ENCODE data around the gene ITGA3. TPM values are rescaled to one million over a fixed set of nuclear protein-coding genes. Genes with fewer than 3 reads are reported as not detected.

The ITGA3 gene
- total RNA-seq, 1 donor from 2014 or later, result 17.0 TPM

DNA sequence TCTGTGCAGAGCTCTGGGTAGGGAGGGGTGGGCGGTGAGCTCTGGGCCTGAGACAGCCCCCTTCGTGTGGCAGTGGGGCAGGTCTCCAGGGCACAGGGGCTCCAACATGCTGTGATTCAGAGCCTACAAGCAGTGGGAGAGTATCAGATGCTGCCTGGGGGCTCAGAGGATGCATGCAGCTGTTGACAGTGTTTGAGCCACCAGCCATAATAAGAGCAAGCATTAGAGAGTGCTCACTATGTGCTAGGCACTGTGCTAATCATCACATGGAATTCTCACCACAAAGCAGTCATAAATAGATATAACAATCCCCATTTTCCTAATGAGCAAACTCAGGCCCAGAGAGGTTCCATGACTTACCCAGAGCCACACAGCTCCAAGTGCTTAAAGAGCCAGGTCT is 47.3 kb downstream of the ITGA3 start:
- peaks cover 59% of the 10 kb centered on the region for H3K4me1 ChIP-seq
- H3K4me3 ChIP-seq, result peak overlapping the region; percentile 55
- TF ChIP-seq, protein P1, sequence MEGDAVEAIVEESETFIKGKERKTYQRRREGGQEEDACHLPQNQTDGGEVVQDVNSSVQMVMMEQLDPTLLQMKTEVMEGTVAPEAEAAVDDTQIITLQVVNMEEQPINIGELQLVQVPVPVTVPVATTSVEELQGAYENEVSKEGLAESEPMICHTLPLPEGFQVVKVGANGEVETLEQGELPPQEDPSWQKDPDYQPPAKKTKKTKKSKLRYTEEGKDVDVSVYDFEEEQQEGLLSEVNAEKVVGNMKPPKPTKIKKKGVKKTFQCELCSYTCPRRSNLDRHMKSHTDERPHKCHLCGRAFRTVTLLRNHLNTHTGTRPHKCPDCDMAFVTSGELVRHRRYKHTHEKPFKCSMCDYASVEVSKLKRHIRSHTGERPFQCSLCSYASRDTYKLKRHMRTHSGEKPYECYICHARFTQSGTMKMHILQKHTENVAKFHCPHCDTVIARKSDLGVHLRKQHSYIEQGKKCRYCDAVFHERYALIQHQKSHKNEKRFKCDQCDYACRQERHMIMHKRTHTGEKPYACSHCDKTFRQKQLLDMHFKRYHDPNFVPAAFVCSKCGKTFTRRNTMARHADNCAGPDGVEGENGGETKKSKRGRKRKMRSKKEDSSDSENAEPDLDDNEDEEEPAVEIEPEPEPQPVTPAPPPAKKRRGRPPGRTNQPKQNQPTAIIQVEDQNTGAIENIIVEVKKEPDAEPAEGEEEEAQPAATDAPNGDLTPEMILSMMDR (IDR thresholded peaks at IDR 0.05; ENCODE audit: borderline replicate concordance), result no peak
- DNase-seq, result no peak
- H3K27ac ChIP-seq (replicated peaks), result peak overlapping the region; percentile 97
- peaks cover 67% of the 10 kb centered on the region for H3K36me3 ChIP-seq
- intact Hi-C loops (cut with micrococcal nuclease), result no loop called here
- H3K27me3 ChIP-seq (ENCODE audit: low read depth), result no peaks in the 10 kb centered on the region
- H3K9me3 ChIP-seq (replicated peaks), result no peaks in the 10 kb centered on the region

DNA sequence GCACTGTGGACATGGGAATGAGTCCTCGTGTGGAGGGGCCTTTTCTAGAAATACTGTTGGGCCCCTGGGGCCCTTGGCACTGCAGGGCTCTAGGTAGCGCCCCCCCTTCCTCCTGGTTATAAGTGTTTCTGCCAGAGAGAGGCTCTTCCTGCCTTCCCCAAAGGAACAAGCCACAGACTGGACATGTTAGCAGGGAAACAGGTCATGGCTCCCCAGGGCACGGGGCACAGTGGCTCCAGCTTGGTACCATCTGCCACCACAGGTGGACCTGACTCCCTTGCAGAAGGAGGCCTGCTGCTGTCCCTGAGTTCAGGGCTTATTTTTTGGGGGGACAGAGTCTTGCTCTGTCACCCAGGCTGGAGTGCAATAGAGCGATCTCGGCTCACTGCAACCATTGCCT is 48.0 kb downstream of the ITGA3 start:
- no peak for DNase-seq
- Histone ChIP-seq H3K27ac (replicated peaks) (peak overlapping the region; percentile 97), H3K4me1 (peaks cover 56% of the 10 kb centered on the region), H3K36me3 (peaks cover 66% of the 10 kb centered on the region), H3K27me3 (ENCODE audit: low read depth) (no peaks in the 10 kb centered on the region), H3K9me3 (replicated peaks) (no peaks in the 10 kb centered on the region), H3K4me3 (no peak overlapping the region)
- TF ChIP-seq, protein P1 (IDR thresholded peaks at IDR 0.05; ENCODE audit: borderline replicate concordance), result no peak
- intact Hi-C loops (cut with micrococcal nuclease), result no loop called here

DNA sequence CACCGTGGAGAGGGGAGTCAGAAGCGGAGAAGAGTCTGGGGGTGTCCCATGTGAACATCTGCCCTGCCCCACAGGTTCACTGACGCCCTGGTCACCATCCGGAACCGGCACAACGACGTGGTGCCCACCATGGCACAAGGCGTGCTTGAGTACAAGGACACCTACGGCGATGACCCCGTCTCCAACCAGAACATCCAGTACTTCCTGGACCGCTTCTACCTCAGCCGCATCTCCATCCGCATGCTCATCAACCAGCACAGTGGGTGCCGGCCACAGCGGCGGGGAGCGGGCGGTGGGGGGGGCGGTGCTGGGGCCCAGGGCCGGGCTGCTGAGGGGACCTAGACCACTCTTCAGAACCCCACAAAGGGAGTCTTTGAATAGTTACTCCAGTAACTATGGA is 49.9 kb downstream of the ITGA3 start:
- H3K27me3 ChIP-seq (ENCODE audit: low read depth), result no peaks in the 10 kb centered on the region
- intact Hi-C loops (cut with micrococcal nuclease), result no loop called here
- H3K9me3 ChIP-seq (replicated peaks), result no peaks in the 10 kb centered on the region
- H3K4me3 ChIP-seq, result no peak overlapping the region
- TF ChIP-seq, protein P1 (IDR thresholded peaks at IDR 0.05; ENCODE audit: borderline replicate concordance), result no peak
- H3K27ac ChIP-seq (replicated peaks), result peak overlapping the region; percentile 97
- DNase-seq, result no peak
- peaks cover 57% of the 10 kb centered on the region for H3K4me1 ChIP-seq
- peaks cover 65% of the 10 kb centered on the region for H3K36me3 ChIP-seq

DNA sequence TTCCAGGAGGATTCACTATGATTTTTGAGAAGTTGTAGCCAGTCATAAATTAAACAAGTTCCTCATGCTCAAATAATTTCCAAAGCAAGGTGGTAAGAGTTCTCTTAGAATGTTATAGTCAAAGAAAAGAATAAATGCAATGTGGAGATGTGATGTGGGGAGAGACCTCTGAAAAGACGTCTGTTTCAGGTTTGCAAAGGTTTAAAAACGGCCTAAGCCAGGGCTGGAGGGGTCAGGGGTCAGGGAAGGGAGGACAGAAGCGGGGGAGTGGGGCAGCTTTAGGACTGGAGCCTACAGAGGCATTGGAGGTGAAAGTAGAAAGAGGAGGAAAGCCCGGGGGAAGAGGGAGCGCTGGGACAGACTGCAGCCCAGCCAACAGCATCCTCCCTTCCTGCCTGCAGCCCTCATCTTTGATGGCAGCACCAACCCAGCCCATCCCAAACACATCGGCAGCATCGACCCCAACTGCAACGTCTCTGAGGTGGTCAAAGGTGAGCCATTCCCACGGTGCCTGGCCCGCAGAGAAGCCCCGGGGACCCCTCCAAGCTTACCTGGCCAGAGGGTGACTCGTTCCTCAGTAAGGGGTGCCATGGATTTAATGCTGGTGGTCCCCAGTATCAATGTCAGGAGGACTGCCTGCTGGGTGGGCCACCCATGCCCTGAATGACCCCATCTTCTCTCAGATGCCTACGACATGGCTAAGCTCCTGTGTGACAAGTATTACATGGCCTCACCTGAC is 50.7 kb downstream of the ITGA3 start:
- Histone ChIP-seq H3K27ac (replicated peaks) (peak overlapping the region; percentile 42), H3K27me3 (ENCODE audit: low read depth) (no peaks in the 10 kb centered on the region), H3K4me3 (no peak overlapping the region), H3K36me3 (peaks cover 58% of the 10 kb centered on the region), H3K9me3 (replicated peaks) (no peaks in the 10 kb centered on the region), H3K4me1 (peaks cover 58% of the 10 kb centered on the region)
- intact Hi-C loops (cut with micrococcal nuclease), result no loop called here
- TF ChIP-seq, protein P1 (IDR thresholded peaks at IDR 0.05; ENCODE audit: borderline replicate concordance), result no peak
- DNase-seq, result no peak

DNA sequence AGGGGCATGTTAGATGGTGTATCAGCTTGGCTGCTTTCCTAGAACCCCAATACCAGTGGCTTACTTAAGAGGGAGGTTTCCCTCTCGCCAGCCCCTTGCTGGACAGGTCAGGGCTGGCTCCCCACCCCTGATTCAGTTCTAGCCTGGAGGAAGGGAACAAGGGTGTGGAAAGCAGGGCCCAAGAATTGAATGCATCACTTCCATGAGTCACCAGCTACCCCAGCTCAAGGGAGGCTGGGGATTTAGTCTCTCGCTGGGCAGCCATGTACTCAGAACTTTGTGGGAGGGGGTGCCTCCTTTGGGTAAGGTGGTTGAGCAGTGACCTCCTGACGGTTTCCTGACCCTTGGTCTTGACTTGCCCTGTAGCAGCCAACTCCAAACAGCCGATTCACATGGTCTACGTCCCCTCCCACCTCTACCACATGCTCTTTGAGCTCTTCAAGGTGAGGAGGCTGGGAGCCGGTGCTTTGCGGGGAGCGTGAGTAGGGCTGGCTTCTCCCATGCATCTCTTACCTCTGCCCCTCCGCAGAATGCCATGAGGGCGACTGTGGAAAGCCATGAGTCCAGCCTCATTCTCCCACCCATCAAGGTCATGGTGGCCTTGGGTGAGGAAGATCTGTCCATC is 52.0 kb downstream of the ITGA3 start:
- Histone ChIP-seq H3K4me1 (peaks cover 63% of the 10 kb centered on the region), H3K9me3 (replicated peaks) (no peaks in the 10 kb centered on the region), H3K27me3 (ENCODE audit: low read depth) (no peaks in the 10 kb centered on the region), H3K27ac (replicated peaks) (peak overlapping the region; percentile 94), H3K4me3 (no peak overlapping the region), H3K36me3 (peaks cover 58% of the 10 kb centered on the region)
- DNase-seq, result no peak
- intact Hi-C loops (cut with micrococcal nuclease), result no loop called here
- TF ChIP-seq, protein P1 (IDR thresholded peaks at IDR 0.05; ENCODE audit: borderline replicate concordance), result no peak

Measured in left ventricle myocardium inferior (tissue), 1 donor.